GM18861 (cell line): ENCODE measurements around the gene RTN4IP1.
"Not testable (repeated sequence)": the region's sequence is repeated elsewhere in the genome, so short reads cannot be mapped to it uniquely, and the experiment has no call there.

Experiments
- ATAC-seq: cut with Tn5 transposase; IDR thresholded peaks from one replicate; pipeline ENCODE4 v1.9.1; 2021; ENCODE audit not compliant: unreplicated experiment

Gene RTN4IP1

DNA sequence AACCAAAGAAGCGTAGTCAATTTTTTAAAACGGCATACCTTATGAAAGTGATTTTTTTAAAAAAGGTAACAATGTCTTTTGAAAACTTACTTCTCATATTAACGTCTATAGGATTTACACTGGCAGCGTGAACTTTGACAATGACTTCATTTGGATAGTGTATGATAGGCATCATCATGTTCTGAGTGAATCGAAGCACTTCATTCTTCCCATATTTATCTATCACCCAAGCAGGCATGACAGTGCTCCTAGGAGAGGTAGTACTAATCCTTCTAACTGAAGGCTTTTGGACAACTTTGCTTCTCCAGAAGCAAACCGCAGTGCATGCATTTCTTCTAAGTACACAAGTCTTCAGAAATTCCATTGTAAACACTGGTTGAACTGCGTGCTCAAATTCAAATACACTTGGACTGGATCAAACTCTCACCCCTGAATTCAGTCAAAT lies 618 bp downstream of the RTN4IP1 start:
- peak; percentile 6 for ATAC-seq

DNA sequence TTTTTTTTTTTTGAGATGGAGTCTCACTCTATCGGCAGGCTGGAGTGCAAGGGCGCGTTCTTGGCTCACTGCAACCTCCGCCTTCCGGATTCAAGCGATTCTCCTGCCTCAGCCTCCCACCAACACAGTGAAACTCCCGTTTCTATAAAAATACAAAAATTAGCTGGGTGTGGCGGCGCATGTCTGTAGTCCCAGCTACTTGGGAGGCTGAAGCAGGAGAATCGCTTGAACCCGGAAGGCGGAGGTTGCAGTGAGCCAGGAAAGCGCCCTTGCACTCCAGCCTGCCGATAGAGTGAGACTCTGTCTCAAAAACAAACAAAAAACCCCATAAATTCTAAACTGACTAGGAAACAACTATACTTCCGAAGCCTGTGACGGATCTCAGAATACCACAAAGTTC lies 1.5 kb downstream of the RTN4IP1 start:
- not testable (repeated sequence) for ATAC-seq

DNA sequence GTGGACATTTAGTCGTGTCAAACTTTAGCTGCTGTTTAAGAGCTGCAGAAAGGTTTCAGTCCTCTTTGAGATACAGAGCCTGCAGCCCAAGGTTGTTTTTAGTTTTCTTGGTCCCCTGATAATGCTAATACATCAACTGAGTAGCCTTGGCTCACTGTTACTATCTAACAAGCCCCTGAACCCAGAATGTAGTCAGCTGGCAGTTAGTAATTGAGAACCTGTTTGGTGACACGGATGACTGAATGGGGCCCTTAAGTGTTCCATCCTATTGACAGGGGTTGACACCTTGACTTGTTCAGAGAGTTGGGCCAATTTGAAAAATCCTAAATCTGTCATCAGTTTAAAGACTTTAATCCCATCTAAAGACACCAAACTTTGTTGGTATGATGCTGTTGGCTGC lies 2.8 kb downstream of the RTN4IP1 start:
- peak; percentile 44 for ATAC-seq

DNA sequence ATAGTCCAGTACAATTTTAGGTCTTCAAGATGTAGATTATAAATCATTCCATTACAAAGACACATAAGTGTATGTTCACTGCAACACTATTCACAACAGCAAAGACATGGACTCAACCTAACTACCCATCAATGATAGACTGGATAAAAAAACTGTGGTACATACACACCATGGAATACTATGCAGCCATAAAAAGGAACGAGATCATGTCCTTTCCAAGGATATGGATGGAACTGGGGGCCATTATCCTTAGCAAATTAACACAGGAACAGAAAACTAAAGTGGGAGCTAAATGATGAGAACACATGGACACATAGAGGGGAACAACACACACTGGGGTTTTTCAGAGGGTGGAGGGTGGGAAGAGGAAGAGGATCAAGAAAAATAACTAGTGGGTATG lies 6.3 kb downstream of the RTN4IP1 start:
- ATAC-seq, result no peak

DNA sequence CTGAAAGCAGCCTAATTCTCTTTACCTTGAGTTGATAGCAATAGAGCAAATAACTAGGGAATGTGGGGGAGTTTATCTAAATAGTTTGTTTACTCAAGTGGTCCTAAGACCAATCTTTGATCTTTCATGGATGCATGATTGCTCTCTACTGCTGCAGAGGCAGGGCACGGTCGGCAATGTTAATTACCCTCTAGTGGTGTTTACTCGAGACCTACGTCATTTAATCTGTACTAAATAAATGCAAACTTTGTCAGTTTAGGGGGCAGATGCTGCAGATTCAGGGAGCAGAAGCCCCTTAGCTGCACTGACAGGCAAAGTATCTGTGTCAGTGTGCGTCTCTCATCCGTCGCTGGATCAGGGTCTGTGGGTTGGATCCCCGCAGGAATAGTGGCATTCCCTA lies 6.9 kb downstream of the RTN4IP1 start:
- no peak for ATAC-seq

DNA sequence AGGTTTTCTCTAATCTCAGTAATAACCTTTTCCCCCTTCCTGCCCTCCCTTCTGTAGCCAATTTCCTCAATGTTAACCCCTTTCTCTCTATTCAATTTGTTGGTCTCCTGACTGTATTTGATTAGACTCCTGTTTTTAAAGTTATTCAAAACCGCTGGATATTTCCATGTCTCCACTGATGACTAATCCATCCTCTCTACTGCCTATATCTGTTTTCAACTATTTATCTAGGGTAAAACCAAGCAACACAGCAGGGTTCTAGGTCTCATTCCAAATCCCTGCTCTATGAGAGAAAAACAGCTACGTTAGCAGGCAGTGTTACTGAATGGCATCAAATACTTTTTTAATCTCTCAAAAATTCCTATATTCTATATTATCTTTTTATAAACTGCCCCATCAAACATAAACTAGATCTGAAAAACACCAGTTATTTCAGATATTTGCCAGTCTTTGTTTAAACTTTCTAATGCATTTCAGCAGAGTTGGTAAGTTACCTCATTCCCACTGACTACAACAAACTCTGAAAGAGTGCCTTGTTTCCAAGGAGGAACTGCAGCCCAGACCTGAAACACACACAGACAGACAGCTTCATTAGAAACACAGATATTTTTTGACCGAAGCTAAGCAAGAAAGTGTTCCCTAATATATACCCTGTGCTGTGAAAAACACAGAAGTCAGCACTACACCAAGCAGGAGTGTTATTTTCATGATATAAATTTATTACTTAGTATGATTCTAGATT lies 8.2 kb downstream of the RTN4IP1 start:
- ATAC-seq, result no peak

DNA sequence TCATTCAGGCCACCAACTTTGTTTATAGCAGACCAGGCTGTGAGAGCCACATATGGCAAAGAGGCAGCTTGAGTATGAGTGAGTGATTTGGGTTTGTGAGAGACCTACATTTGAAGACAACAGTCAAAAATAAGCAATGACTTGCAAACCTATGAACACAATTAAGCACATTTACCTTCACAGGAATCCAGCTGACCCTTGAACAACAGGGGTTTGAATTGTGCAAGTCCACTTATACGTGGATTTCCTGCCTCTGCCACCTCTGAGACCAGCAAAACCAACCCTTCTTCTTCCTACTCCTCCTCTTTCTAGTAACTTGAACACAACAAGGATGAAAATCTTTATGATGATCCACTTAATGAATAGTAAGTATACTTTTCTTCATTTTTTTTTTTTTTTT lies 10.1 kb downstream of the RTN4IP1 start:
- no peak for ATAC-seq

DNA sequence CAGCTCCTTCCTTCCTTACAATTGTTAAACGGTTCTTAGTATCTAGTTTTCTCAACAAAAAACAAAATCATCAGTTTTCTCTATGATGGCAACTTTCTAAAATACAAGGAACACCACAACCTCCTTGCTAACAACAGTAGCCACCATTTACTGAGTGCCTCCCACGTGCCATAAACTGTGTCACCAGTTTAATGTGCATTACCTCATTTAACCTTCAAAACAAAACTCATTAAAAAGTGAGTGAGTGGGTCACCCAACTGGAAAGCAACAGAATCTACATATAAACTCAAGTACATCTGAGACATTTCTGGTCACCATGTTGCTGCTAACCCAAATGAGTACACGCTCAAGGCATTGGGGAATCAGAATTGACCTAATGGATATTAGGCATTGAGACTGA lies 11.0 kb downstream of the RTN4IP1 start:
- no peak for ATAC-seq

DNA sequence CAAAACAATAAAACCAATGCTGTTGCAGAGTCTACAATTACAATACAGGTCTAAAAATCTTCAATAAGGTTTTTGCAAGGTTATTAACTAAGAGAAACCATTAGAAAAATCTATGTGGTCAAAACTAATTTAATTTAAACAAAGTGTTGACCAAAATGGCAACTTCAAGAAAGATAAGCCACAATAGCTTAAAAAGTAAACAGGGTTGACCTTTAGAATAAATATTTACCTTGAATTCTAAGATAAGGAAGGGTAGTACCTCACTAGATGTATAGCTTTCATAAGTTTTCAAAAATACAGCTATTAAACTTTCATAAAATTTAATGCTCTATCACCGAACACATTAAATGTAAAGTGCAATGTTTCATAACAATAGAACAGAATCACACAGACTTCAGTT lies 11.4 kb downstream of the RTN4IP1 start:
- no peak for ATAC-seq

DNA sequence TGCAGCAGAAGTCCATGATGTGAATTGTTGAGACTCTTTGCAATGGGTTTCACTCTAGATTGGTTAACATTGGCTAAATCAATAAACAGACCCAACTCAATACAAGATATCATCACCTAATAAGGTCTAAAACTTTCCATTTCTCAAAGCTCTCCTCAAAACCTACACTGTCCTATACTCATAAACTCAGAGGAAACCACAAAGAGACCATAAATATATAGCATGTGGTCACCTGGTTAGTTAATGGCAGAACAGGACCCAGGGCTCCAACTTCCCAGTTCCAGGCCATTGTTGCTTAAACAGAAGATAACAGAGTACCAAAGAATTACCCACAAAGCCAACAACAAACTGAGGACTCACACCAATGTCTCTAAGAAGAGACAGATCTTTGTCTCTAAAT lies 12.0 kb downstream of the RTN4IP1 start:
- ATAC-seq, result peak; percentile 86

DNA sequence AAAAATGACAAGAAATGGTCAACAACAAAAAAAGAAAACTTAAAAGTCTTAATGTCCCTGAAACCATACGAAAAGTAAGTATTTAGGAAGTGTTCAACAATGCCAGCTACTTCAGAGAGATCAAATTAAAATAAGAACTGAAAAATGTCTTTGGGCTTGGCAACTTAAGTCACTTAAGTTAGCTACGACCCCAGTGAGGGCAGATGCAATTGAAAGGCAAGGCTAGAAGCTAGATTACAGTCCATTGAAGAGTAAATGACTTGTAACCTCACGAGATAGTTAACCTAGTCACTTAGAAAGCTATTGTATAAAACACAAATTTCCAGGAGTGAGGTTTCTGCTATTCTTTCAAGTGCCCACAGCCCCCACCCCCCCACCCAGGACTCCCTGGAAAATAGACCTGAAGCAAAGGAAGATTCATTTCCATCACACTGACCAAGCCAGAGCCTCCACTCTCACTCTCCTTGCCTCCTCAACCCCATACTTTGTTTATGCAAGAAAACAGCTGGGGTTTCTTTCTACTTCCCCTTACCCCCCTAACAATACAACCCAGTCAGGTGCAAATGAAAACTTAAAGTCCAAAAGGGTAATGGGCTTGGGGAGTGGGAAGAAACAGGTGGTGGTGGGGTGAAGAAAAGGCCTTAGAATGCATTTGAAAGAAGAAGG lies 14.6 kb downstream of the RTN4IP1 start:
- no peak for ATAC-seq

DNA sequence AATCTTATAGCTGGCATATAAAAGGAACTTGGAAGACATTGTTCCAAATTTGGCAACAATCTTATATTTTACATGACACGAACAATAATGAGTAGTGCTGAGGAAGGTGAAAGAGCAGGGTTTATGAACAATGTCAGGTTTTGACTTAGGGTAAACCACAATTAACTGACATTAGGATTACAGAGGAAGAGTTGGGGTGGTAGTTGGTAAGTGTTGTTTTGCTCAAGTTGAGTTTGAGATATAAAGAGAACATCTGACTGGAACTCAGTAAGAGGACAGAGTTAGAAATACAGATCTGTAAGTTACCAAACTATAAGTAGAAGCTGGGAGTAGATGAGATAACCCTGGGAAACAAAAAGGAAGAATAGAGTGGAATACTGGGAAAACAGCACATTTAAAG lies 15.1 kb downstream of the RTN4IP1 start:
- ATAC-seq, result no peak

DNA sequence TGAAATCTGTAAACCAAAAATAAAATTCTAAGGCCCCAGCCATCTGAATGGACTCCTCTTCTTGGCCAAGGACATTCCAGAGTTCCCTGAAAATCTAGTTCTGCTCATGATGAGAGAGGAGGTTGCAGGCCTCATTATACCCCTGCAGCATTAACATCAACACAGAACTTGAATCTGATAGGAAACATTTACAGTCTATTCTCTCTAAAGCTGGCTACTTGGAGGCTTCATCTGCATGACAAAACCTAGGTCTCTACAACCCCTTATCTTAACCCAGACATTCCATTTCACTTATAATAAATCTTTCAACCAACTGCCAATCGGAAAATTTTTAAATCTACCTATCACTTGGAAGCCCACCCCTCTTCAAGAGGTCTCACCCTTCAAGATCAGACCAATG lies 15.7 kb downstream of the RTN4IP1 start:
- ATAC-seq, result no peak

DNA sequence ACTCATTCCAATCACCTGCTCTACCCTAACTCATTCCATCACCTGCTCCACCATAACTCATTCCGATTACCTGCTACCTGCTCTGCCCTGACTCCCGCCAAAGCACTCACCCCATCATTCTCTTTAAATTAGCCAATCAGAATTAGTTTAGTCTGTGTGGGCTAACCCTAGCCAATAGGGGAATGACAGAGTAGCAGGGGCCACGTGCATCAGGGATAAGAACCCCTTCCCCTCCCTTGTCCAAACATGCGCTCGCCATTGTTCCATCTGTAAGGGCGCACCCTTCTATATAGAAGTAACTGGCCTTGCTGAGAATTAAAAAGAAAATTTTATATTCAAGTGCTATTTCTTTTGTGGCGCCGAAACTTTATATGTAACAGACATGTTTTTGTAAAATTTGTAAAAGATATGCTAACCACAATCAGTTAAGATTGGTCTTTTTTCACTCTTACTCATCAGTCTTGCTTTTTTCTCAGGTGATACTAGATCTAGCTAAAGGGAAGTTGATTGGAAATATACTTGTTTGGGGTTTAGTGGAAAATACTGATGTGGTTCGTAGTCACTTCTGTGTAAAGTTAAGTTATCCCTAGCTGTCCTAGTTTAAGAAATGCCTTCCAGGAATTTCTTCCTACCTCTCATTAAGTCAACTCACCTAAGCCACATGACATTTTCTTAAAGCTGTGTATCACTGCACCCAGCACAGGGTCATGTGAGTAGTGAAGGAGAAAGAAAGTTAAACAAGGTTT lies 16.5 kb downstream of the RTN4IP1 start:
- no peak for ATAC-seq

DNA sequence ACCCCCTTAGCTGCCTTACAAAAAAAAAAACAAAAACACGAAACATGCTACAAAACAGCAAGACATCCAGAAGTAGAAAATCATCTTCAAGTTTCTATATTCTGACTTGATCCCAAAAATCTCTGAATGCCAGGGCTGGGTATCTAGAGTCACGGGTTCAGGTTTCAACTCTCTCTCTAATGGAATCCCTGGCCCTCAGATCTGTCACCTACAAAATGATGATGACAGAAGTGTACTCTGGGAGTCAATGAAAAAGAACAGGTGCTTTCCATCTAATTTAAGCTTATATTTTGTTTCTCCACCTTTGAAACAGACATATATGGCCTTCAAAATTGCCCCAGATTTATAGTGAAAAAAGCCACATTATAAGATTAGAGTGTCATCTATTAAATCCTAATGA lies 18.3 kb downstream of the RTN4IP1 start:
- no peak for ATAC-seq

DNA sequence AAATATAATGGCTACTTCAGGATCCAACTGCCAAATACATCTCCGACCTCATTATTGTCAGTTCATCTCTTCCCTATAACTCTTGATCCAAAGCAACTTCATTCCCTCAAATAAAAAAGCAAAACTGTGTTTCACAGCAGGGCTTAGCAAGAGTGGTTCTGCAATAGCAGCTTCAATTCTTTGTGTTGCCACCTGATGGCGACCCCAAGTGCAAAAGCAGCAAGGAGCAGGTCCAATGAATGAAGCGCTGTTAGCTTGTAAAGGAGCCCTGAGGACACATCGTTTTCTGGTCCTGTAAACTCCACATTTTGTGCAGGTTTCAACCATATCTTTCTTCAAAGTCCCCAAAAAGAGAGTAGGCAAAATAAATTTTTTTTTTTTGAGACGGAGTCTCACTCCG lies 19.6 kb downstream of the RTN4IP1 start:
- no peak for ATAC-seq

DNA sequence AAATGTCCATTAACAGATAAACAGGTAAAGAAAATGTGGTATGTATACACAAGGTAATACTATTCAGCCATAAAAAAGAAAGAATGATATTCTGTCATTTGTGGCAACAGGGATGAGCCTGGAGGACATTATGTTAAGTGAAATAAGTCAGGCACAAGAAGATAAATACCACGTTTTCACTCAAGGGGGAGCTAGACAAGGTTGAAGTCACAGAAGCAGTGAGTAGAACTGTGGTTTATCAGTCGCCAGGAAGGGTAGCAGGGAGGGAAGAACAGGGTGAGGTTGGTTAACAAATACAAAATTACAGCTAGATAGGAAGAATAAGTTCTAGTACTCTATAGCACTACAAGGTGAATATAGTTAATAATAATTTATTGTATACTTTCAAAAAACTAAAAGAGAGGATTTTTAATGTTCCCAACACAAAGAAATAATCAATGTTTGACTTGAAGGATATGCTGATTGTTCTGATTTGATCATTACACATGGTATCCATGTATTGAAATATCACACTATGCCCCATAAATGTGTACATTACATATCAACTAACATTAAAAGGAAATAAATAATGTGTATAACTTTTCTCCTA lies 21.1 kb downstream of the RTN4IP1 start:
- peak; percentile 83 for ATAC-seq

DNA sequence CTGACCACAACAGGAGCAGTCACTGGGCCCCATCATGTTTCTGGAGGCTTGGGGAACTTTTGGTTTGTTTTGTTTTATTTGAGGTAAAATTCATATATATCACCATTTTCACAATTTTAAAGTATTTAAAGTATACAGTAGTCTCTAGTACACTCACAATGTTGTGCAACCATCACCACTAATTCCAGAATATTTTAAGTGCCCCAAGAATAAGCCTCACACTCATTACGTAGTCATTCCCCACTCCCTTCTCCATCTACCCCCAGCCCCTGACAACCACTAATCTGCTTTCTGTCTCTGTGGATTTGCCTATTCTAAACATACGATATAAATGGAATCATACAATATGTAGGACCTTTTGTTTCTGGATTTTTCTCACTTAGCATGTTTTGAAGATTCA lies 29.0 kb downstream of the RTN4IP1 start:
- ATAC-seq, result no peak

DNA sequence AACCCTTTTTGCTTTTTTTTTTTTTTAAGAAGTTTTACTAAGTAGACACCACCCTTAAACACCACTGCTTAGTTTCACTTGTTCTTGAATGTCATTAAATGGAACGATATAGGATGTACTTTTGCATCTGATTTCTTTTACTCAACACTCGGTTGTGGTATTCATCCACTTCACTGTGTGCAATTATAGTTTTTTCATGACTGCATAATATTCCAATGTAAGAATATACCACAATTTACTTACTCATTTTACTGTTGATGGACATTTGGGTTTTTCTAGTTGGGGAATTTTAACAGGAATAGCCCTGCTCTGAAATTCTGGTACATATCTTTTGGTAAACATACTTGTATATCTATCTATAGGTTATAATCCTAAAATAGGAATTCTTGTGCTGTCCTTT lies 29.9 kb downstream of the RTN4IP1 start:
- no peak for ATAC-seq

DNA sequence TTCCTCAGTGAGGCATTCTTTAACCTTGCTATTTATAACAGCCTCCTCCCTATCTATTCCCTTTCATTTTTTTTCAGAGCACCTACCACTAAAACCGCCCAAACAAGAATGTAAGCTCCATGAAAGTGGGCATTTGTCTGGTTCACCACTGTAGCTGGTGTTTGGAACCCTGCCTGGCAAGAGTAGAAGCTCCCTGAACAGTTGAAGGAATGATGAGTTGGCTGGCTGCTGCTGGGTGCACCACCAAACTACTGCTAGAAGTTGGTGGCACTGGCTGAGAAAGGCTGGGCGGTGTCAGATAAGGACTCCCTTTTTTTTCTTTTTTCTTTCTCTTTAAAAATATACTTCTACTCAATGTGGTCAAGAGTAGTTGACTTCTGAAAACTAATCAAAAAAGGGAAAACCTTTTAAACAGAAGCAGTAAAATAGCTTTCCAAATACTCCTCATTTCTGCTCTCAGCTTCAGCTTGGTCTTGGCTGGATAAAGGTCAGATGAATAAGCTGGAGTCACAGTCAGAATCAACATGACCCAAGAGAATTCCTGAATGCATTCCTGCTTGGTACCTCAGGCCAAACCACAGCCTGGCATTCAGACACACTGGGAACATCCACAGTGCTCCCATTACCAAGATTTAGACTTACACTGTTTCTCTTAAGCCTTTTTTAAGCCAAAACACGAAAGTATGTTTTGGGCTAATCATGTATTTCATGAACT lies 38.0 kb downstream of the RTN4IP1 start:
- ATAC-seq, result no peak

DNA sequence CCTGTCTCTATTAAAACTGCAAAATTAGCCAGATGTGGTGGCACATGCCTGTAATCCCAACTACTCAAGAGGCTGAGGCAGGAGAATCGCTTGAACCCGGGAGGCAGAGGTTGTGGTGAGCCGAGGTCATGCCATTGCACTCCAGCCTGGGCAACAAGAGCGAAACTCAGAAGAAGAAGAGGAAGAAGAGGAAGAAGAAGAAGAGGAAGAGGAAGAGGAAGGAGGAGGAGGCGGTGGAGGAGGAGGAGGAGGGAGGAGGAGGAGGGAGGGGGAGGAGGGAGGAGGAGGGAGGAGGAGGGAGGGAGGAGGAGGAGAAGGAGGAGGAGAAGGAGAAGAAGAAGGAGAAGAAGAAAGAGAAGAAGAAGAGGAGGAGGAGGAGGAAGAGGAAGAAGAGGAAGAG lies 40.4 kb downstream of the RTN4IP1 start:
- ATAC-seq, result not testable (repeated sequence)
